HepG2 (cell line): ENCODE data around the gene TMEM127. TPM values are rescaled to one million over a fixed set of nuclear protein-coding genes. Genes with fewer than 3 reads are reported as not detected.

Experiments used
- ASH2L ChIP-seq: fragments of 300-600, 200-600 bp; sonication (generic); IDR thresholded peaks from 2 replicates; pipeline ENCODE4 v1.7.0; 2017; ENCODE audit warnings: low read depth, mild to moderate bottlenecking, moderate library complexity, mixed read lengths, low read length; ENCODE audit not compliant: insufficient read length
- ATF1 ChIP-seq: IDR thresholded peaks from 2 replicates; pipeline ENCODE4 v1.6.1; 2016; ENCODE audit warnings: mild to moderate bottlenecking, control low read depth
- GTF3A ChIP-seq: sonication (generic); formaldehyde crosslinking; conservative IDR thresholded peaks from 2 replicates; pipeline ENCODE4 v1.4.0; 2020; ENCODE audit warnings: mild to moderate bottlenecking, missing genetic modification reagents
- MAFG ChIP-seq: sonication (generic); formaldehyde crosslinking; IDR thresholded peaks from 2 replicates; pipeline ENCODE4 v1.5.1; 2020; ENCODE audit warnings: mild to moderate bottlenecking, missing genetic modification reagents
- MBD4 ChIP-seq: IDR thresholded peaks from 2 replicates; pipeline ENCODE4 v1.6.1; 2012; ENCODE audit warnings: low read length, inconsistent platforms, borderline replicate concordance
- NAIF1 ChIP-seq: sonication (generic); formaldehyde crosslinking; IDR thresholded peaks from 2 replicates; pipeline ENCODE4 v1.5.0; 2020; ENCODE audit warnings: mild to moderate bottlenecking, missing genetic modification reagents, borderline replicate concordance
- RERE ChIP-seq: IDR thresholded peaks from 2 replicates; pipeline ENCODE4 v1.6.1; 2016; ENCODE audit warnings: low read depth, missing genetic modification reagents, missing compliant biosample characterization
- TFE3 ChIP-seq: IDR thresholded peaks from 2 replicates; pipeline ENCODE4 v1.6.1; 2016
- XBP1 ChIP-seq: sonication (generic); formaldehyde crosslinking; IDR thresholded peaks from 2 replicates; pipeline ENCODE4 v1.5.0; 2020; ENCODE audit warnings: missing genetic modification reagents
- ZBTB25 ChIP-seq: IDR thresholded peaks from 2 replicates; pipeline ENCODE4 v1.6.1; 2018; ENCODE audit warnings: missing genetic modification reagents
- ZC3H4 ChIP-seq: sonication (generic); formaldehyde crosslinking; IDR thresholded peaks from 2 replicates; pipeline ENCODE4 v1.4.0; 2020; ENCODE audit warnings: missing genetic modification reagents, borderline replicate concordance
- ZNF124 ChIP-seq: sonication (generic); formaldehyde crosslinking; IDR thresholded peaks from 2 replicates; pipeline ENCODE4 v1.4.0; 2020; ENCODE audit warnings: missing genetic modification reagents
- ZNF329 ChIP-seq: sonication (generic); formaldehyde crosslinking; IDR thresholded peaks from 2 replicates; pipeline ENCODE4 v1.9.0; 2021; ENCODE audit warnings: low read depth, mild to moderate bottlenecking, missing genetic modification reagents
- ZNF343 ChIP-seq: sonication (generic); formaldehyde crosslinking; IDR thresholded peaks from 2 replicates; pipeline ENCODE4 v1.4.0; 2020; ENCODE audit warnings: mild to moderate bottlenecking, missing genetic modification reagents
- ZNF577 ChIP-seq: sonication (generic); formaldehyde crosslinking; IDR thresholded peaks from 2 replicates; pipeline ENCODE4 v1.4.0; 2020; ENCODE audit warnings: mild to moderate bottlenecking, low read depth, missing genetic modification reagents, borderline replicate concordance
- ZNF670 ChIP-seq: sonication (generic); formaldehyde crosslinking; IDR thresholded peaks from 2 replicates; pipeline ENCODE4 v1.8.0; 2022; ENCODE audit warnings: mild to moderate bottlenecking, missing genetic modification reagents, borderline replicate concordance
- ZNF839 ChIP-seq: sonication (generic); formaldehyde crosslinking; IDR thresholded peaks from 2 replicates; pipeline ENCODE4 v1.4.0; 2020; ENCODE audit warnings: missing genetic modification reagents, mild to moderate bottlenecking, borderline replicate concordance
- ZNF879 ChIP-seq: sonication (generic); formaldehyde crosslinking; IDR thresholded peaks from 2 replicates; pipeline ENCODE4 v1.8.1; 2023; ENCODE audit warnings: missing genetic modification reagents
- polyA plus RNA-seq, 8 experiments: library from polyadenylated mRNA; depleted of rRNA in 3 of 8; stranded (reverse) in 7 of 8; unstranded in 1 of 8; fragments of >200 nt; fragmentation: Illumina TruSeq in 4 of 8; extraction: Trizol in 4 of 8; gene quantifications; 2 replicates each; pipeline versions ENCODE4 v1.2.1 to v1.2.3, GENCODE V29; 2011 to 2016; ENCODE audit warnings: low read depth in 4 of 8, missing spikeins in 1 of 8, mixed read lengths in 1 of 8; ENCODE audit not compliant: insufficient read depth in 1 of 8
- total RNA-seq, 5 experiments: library from RNA; depleted of rRNA; stranded (reverse); fragments of >200 nt; fragmentation: Illumina TruSeq; extraction: Trizol; gene quantifications; 2 replicates each; pipeline ENCODE4 v1.2.3, GENCODE V29; 2016; ENCODE audit warnings: low read depth in 1 of 5
- TF ChIP-seq, protein P1 (sequence below): IDR thresholded peaks from 2 replicates; pipeline ENCODE4 v1.6.1; 2016; ENCODE audit warnings: low read depth

Gene TMEM127
- total and polyA plus RNA-seq, 2 of the 13 experiments (the other 11 are each of a cell fraction or from before 2014, with no cell fraction given): 21.5 to 33.9 TPM

GRCh38 chr2:96305091-96305978 is 39.5 kb upstream of the TMEM127 start, which contains the start of gene SNRNP200 (continued):
- TF ChIP-seq, protein P1, sequence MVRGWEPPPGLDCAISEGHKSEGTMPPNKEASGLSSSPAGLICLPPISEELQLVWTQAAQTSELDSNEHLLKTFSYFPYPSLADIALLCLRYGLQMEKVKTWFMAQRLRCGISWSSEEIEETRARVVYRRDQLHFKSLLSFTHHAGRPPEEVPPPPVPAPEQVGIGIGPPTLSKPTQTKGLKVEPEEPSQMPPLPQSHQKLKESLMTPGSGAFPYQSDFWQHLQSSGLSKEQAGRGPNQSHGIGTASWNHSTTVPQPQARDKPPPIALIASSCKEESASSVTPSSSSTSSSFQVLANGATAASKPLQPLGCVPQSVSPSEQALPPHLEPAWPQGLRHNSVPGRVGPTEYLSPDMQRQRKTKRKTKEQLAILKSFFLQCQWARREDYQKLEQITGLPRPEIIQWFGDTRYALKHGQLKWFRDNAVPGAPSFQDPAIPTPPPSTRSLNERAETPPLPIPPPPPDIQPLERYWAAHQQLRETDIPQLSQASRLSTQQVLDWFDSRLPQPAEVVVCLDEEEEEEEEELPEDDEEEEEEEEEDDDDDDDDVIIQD (CRISPR knock-in tag): no peak
- TF ChIP-seq RERE (CRISPR knock-in tag): no peak
- TF ChIP-seq TFE3 (CRISPR knock-in tag): peak; percentile 68; the same call in 1 of the 2 replicates
- no peak; the same call in 1 of the 2 replicates for TF ChIP-seq ZNF670 (CRISPR knock-in tag)
- peak; percentile 100 for TF ChIP-seq GTF3A (CRISPR knock-in tag)
- TF ChIP-seq ZNF879 (CRISPR knock-in tag): no peak
- no peak for TF ChIP-seq MAFG (CRISPR knock-in tag)
- peak; percentile 98; the same call in 1 of the 2 replicates for TF ChIP-seq ZNF839 (CRISPR knock-in tag)
- no peak for TF ChIP-seq ZC3H4 (CRISPR knock-in tag)
- peak; percentile 94 for TF ChIP-seq XBP1 (CRISPR knock-in tag)
- TF ChIP-seq ASH2L: peak; percentile 98
- peak; percentile 90 for TF ChIP-seq ATF1 (CRISPR knock-in tag)
- TF ChIP-seq MBD4: no peak
- peak; percentile 89 for TF ChIP-seq ZNF329
- TF ChIP-seq ZNF343 (CRISPR knock-in tag): peak; percentile 93
- TF ChIP-seq NAIF1: peak; percentile 49; the same call in 1 of the 2 replicates
- TF ChIP-seq ZBTB25 (CRISPR knock-in tag): peak; percentile 90
- TF ChIP-seq ZNF577: peak; percentile 86; the same call in 1 of the 2 replicates
- TF ChIP-seq ZNF124: peak; percentile 72; the same call in 1 of the 2 replicates
